MCF 10A (cell line): ENCODE data around the gene MRPL37. TPM values are rescaled to one million over a fixed set of nuclear protein-coding genes. Genes with fewer than 3 reads are reported as not detected.

ENCODE experiments used
- BruUV-seq: library from RNA; stranded (reverse); fragments of 400-500 nt; replicated peaks from 2 replicates; lab custom pipeline; 2021; lab: Mats Ljungman, UMichigan
- CTCF ChIA-PET: fragments of 300-600 bp; sonication (Branson Sonifier 250); formaldehyde crosslinking; extraction: SDS; loops from one replicate; lab custom pipeline; 2021; ENCODE audit warnings: antibody characterized with exemption, inconsistent platforms; lab: Yijun Ruan, JAX
- POLR2A ChIA-PET: fragments of 300-600, 350-650 bp; sonication (Branson Sonifier 250); formaldehyde crosslinking; extraction: SDS; loops from one replicate; lab custom pipeline; 2020; ENCODE audit warnings: antibody characterized with exemption, inconsistent platforms; lab: Yijun Ruan, JAX
- DNase-seq: peaks from one replicate; pipeline ENCODE4 v3.0.0-alpha.2; 2018; ENCODE audit not compliant: unreplicated experiment
- H3K27ac Mint-ChIP-seq: one replicate; pipeline ENCODE4 v1.8.0; 2022; ENCODE audit warnings: mild to moderate bottlenecking, low read depth, mixed read lengths; ENCODE audit not compliant: unreplicated experiment
- H3K27me3 Mint-ChIP-seq: one replicate; pipeline ENCODE4 v1.8.0; 2022; ENCODE audit warnings: mixed read lengths; ENCODE audit not compliant: insufficient read depth, unreplicated experiment
- H3K36me3 Mint-ChIP-seq: one replicate; pipeline ENCODE4 v1.8.0; 2022; ENCODE audit warnings: mild to moderate bottlenecking, moderate library complexity, mixed read lengths; ENCODE audit not compliant: insufficient read depth, unreplicated experiment
- H3K4me1 Mint-ChIP-seq: one replicate; pipeline ENCODE4 v1.8.0; 2022; ENCODE audit warnings: mixed read lengths; ENCODE audit not compliant: insufficient read depth, unreplicated experiment
- H3K4me3 Mint-ChIP-seq: one replicate; pipeline ENCODE4 v1.8.0; 2022; ENCODE audit warnings: mild to moderate bottlenecking, moderate library complexity, mixed read lengths; ENCODE audit not compliant: unreplicated experiment
- H3K9me3 Mint-ChIP-seq: one replicate; pipeline ENCODE4 v1.8.0; 2022; ENCODE audit warnings: mixed read lengths; ENCODE audit not compliant: unreplicated experiment
- intact Hi-C: fragments of 100-400 bp; cut with micrococcal nuclease; formaldehyde crosslinking; loops from 2 replicates; pipeline ENCODE4 v1.14.1; 2022
- total RNA-seq: library from RNA; stranded (reverse); gene quantifications from 2 replicates; pipeline ENCODE4 v1.2.3, GENCODE V29; 2022
- TF ChIP-seq, protein P1 (sequence below): fragments of 200-600 bp; IDR thresholded peaks from one replicate; pipeline ENCODE4 v1.8.0; 2022; ENCODE audit warnings: antibody characterized with exemption, mild to moderate bottlenecking; ENCODE audit not compliant: unreplicated experiment

MRPL37 gene
- total RNA-seq, 1 experiment from 2014 or later, result 128 TPM

DNA sequence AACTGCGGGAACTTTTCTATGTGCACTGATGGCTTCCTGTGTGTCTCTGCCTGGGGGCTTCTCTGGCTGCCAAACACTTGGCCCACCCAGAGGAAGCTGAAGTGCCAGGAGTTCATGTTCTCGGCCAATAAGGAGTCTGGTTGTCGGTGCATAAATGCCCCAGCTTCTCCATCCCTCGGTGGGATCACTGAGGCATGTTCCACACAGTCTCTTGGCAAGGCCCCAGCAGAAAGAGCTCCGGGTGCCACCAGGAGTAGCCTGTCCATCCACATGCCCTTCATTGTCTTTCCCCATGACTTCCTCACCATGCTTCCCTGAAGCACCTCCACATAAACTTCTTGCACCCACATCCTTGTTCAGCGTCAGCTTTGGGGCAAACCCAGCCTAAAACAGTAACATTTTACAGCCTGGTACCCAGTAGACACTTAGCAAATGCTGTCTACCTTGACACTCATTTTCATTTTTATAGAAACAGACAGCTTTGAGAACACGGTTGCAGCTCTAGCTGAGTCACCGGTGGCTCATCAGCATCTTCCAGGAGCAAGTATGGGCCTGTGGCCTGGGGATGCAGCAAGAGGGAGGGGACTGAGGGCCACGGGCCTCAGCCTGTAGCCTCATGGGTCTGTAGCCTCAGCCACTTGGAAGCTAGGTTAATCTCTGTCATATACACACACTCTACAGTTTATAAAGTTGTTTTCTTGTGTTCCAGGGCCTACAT, 32.4 kb upstream of the MRPL37 start:
- Mint-ChIP-seq H3K4me3 (no peak overlapping the region), H3K4me1 (peaks cover 14% of the 10 kb centered on the region), H3K27ac (no peak overlapping the region), H3K36me3 (no peaks in the 10 kb centered on the region), H3K9me3 (no peaks in the 10 kb centered on the region), H3K27me3 (no peaks in the 10 kb centered on the region)
- intact Hi-C loops, result no loop called here
- ChIA-PET POLR2A (interaction anchor here (0.7 to 1.1 kb wide), 4 partner anchors 32 to 332 kb away, joined by 3 to 6 read pairs (median 4); partner anchors contain the start of genes CYB5RL, MRPL37 and NDC1), CTCF (interaction anchor here (0.6 to 0.8 kb wide), 2 partner anchors 42 to 94 kb away, joined by 3 read pairs; no protein-coding TSS in a partner anchor)
- TF ChIP-seq, protein P1, sequence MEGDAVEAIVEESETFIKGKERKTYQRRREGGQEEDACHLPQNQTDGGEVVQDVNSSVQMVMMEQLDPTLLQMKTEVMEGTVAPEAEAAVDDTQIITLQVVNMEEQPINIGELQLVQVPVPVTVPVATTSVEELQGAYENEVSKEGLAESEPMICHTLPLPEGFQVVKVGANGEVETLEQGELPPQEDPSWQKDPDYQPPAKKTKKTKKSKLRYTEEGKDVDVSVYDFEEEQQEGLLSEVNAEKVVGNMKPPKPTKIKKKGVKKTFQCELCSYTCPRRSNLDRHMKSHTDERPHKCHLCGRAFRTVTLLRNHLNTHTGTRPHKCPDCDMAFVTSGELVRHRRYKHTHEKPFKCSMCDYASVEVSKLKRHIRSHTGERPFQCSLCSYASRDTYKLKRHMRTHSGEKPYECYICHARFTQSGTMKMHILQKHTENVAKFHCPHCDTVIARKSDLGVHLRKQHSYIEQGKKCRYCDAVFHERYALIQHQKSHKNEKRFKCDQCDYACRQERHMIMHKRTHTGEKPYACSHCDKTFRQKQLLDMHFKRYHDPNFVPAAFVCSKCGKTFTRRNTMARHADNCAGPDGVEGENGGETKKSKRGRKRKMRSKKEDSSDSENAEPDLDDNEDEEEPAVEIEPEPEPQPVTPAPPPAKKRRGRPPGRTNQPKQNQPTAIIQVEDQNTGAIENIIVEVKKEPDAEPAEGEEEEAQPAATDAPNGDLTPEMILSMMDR, result no peak
- BruUV-seq, result no TSS peak
- peak; percentile 80 for DNase-seq

DNA sequence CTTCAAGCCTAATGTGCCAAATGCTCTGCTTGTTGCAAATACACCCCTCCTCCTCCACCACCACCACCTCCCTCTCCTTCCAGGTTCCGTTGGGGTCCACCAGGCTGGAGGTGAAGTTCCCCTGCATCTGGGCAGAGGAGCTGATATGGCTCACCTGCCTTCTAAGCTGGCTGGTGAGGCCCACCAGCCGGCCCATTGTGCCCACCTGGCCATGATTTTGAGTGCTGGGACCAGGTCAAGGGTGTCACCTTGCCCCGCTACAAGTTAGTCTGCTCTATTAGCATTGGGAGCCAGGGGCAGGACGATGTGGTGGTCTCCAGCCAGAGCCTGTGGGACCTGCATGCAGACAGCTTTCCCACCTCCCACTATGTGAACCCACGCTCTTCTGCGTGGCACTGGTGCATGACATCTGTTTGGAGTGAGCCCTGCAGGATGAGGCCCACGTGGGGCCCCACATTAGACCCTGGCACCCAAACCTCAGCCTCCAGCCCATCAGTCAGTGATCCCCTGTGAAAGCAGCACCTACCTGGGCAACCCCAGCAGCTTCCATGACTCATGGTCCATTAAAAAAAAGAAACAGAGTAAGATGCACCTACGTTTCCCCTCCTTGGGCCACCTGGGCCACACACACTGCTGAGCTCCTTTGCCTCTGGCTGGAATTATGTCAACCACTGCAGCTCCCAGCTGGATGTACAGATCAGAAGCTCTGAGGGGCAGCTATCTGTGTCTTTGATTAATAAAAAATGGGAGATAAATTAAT, 31.6 kb upstream of the MRPL37 start:
- Mint-ChIP-seq H3K36me3 (no peaks in the 10 kb centered on the region), H3K27ac (no peak overlapping the region), H3K27me3 (no peaks in the 10 kb centered on the region), H3K4me1 (peaks cover 14% of the 10 kb centered on the region), H3K9me3 (no peaks in the 10 kb centered on the region), H3K4me3 (no peak overlapping the region)
- BruUV-seq, result no TSS peak
- ChIA-PET POLR2A (interaction anchor here (0.7 to 1.1 kb wide), 5 partner anchors 11 to 331 kb away, joined by 3 to 6 read pairs (median 4); partner anchors contain the start of genes CYB5RL, MRPL37 and NDC1), CTCF (interaction anchor here (0.5 kb wide), 1 partner anchor 18 kb away, joined by 3 read pairs; no protein-coding TSS in a partner anchor)
- TF ChIP-seq, protein P1, result no peak
- DNase-seq, result peak; percentile 23
- intact Hi-C loops, result no loop called here

DNA sequence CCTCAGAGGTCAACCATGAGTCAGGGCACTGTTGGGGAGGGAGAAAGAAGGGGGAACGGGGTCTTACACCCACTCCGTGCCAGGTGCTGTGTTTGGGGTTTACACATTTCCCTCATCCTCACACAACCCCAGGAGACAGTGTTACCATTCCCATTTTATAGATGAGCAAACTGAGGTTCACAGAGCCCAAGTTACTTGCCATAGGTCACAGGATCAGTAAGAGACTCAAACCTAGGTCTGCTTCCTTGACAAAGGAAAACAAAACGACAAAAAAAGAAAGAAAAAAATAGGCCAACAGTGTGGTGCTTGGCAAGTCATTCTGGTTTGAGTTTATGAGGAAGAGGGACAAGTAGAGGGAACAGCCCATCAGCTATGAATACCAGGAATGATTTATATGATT, 30.9 kb upstream of the MRPL37 start:
- Mint-ChIP-seq H3K4me3 (no peak overlapping the region), H3K27me3 (no peaks in the 10 kb centered on the region), H3K4me1 (peaks cover 14% of the 10 kb centered on the region), H3K36me3 (no peaks in the 10 kb centered on the region), H3K27ac (no peak overlapping the region), H3K9me3 (no peaks in the 10 kb centered on the region)
- ChIA-PET CTCF (no interaction called here), POLR2A (interaction anchor here (0.8 kb wide), 1 partner anchor 10 kb away, joined by 3 read pairs; no protein-coding TSS in a partner anchor)
- no peak for DNase-seq
- intact Hi-C loops, result no loop called here
- TF ChIP-seq, protein P1, result no peak
- BruUV-seq, result no TSS peak

DNA sequence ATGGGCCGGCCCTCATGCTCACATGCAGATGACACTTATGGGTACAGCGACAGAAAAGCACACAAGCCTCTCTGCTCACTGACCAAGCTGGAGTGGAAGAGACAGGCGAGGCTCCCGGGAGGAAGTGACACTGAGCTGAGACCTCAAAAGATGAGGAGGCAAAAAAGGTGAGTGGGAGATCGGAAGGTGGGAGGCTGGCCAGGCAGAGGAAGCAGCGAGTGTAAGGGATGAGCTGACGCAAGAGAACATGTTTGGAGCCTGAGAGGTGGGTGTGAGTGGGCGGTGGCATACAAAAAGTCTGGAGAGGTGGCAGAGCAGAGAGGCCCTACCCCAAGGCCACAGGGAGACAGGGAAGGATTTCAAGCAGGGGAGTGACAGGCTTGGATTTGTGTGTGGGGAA, 29.0 kb upstream of the MRPL37 start:
- intact Hi-C loops, result no loop called here
- no TSS peak for BruUV-seq
- no peaks in the 10 kb centered on the region for H3K27me3 Mint-ChIP-seq
- no peak for DNase-seq
- ChIA-PET POLR2A (no interaction called here), CTCF (no interaction called here)
- TF ChIP-seq, protein P1, result no peak
- H3K27ac Mint-ChIP-seq, result no peak overlapping the region
- no peak overlapping the region for H3K4me3 Mint-ChIP-seq
- peaks cover 14% of the 10 kb centered on the region for H3K4me1 Mint-ChIP-seq
- H3K9me3 Mint-ChIP-seq, result no peaks in the 10 kb centered on the region
- H3K36me3 Mint-ChIP-seq, result no peaks in the 10 kb centered on the region
